ENCODE results near the gene LNX1.

DNA sequence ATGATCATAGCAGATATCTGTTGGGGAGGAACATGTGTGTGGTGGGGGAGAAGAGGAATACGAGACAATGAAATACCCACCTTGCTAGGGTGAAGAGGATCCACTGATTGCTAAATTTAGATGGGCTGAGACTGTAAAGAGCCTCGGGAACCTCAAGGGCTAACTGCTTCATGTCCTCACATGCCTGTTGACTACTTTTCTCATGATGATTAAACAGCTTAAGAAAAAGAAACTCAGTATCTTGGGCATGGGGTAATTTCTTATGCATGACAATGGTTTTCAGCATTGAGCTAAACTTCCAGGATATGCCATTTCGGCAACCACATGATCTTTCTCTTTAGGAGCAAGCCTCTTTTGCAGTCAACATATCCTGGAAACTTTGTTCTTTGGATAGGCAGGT, 3.9 kb upstream of the LNX1 start:
- TF ChIP-seq, protein P1, sequence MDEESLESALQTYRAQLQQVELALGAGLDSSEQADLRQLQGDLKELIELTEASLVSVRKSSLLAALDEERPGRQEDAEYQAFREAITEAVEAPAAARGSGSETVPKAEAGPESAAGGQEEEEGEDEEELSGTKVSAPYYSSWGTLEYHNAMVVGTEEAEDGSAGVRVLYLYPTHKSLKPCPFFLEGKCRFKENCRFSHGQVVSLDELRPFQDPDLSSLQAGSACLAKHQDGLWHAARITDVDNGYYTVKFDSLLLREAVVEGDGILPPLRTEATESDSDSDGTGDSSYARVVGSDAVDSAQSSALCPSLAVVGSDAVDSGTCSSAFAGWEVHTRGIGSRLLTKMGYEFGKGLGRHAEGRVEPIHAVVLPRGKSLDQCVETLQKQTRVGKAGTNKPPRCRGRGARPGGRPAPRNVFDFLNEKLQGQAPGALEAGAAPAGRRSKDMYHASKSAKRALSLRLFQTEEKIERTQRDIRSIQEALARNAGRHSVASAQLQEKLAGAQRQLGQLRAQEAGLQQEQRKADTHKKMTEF (CRISPR knock-in tag; IDR thresholded peaks at IDR 0.05): no peak
- TF ChIP-seq NR2F1 (CRISPR knock-in tag; IDR thresholded peaks at IDR 0.05): no peak
- no peak for TF ChIP-seq ZKSCAN1 (IDR thresholded peaks at IDR 0.05; ENCODE audit: low read length)
- TF ChIP-seq PHF21A (CRISPR knock-in tag; IDR thresholded peaks at IDR 0.05): no peak
- no peak for TF ChIP-seq MAFK (conservative IDR thresholded peaks at IDR 0.05 in 1 of 2, IDR thresholded peaks at IDR 0.05 in 1 of 2; ENCODE audit: low read length in 2 of 2)
- TF ChIP-seq, protein P2, sequence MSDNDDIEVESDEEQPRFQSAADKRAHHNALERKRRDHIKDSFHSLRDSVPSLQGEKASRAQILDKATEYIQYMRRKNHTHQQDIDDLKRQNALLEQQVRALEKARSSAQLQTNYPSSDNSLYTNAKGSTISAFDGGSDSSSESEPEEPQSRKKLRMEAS (IDR thresholded peaks at IDR 0.05): no peak
- TF ChIP-seq IRF2 (CRISPR knock-in tag; IDR thresholded peaks at IDR 0.05): no peak
- no peak for TF ChIP-seq SIN3B (IDR thresholded peaks at IDR 0.05; ENCODE audit: low read length)
- no peak for TF ChIP-seq PHF8 (CRISPR knock-in tag; IDR thresholded peaks at IDR 0.05)
- TF ChIP-seq ZNF350 (CRISPR knock-in tag; IDR thresholded peaks at IDR 0.05; ENCODE audit: borderline replicate concordance, low read depth): no peak
- TF ChIP-seq ZNF569 (CRISPR knock-in tag; IDR thresholded peaks at IDR 0.05; ENCODE audit: borderline replicate concordance): no peak
- TF ChIP-seq CHD2 (IDR thresholded peaks at IDR 0.05; ENCODE audit: low read depth, low read length): no peak

All from HepG2 (cell line).